MM.1S (cell line): Measurements from ENCODE around the gene GPC3.

Source experiments
- CTCF ChIP-seq: fragments of 300-600 bp; sonication (generic); IDR thresholded peaks from 2 replicates; pipeline ENCODE4 v1.5.1; 2016; ENCODE audit warnings: antibody characterized with exemption, low read length, mixed read lengths
- EZH2 ChIP-seq: fragments of 300-600 bp; sonication (generic); optimal IDR thresholded peaks from 2 replicates; pipeline ENCODE3; 2017; ENCODE audit warnings: low read depth, mild to moderate bottlenecking, antibody characterized with exemption, low read length, mixed read lengths
- EZH2phosphoT487 ChIP-seq: fragments of 300-600 bp; sonication (generic); IDR thresholded peaks from 2 replicates; pipeline ENCODE4 v1.6.1; 2018; ENCODE audit warnings: antibody characterized with exemption, low read length

DNA sequence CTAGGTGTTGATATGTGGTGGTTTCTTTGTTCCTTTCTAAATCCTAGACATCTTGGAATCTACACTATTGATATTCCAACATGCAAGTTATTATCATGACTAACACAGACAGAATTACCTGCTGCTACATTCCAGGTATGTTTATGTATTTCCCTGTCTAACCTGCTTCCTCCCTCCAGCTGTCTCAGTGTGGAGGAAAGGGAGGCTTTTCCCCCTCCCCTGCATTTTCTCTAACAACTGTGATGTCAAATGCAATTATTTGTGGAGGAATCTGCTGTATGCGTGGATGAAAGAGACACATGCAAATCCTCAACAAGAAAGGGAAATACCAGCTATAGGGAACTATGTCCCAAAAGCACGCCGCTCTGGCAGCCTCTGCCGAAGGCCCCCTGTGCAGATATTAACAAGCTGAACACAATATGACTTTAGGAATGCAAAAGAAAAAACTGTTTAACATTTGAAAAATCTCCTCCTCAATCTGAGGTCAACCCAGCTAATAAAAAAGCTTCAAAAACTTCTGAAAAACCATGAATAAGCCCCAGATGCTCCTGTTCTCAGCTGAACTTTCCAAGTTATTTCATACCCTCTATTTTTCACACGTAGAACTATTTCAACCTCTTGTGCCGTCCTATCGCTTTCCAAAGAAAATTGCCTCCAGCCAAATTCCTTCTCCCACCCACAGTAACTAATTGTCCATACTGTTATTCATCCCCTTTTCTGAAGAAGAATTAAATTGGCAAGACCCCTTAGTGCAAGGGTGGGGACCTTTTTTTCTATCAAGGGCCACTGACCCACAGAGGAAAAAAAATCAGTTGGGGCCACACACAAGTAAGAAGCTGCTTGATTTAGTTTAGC lies 345.0 kb downstream of the GPC3 start:
- TF ChIP-seq CTCF (no peak), EZH2phosphoT487 (no peak), EZH2 (no peak)
